OCI-LY3 (cell line): Measurements from ENCODE around the gene SRPX.

ENCODE experiments used
- CTCF ChIP-seq: fragments of 200-600, 300-600 bp; sonication (generic); IDR thresholded peaks from 2 replicates; pipeline ENCODE4 v1.5.1; 2014; ENCODE audit warnings: antibody characterized with exemption, low read length, low read depth
- EZH2phosphoT487 ChIP-seq: fragments of 200-600 bp; shearing (Covaris generic); IDR thresholded peaks from 2 replicates; pipeline ENCODE4 v1.6.1; 2018; ENCODE audit warnings: antibody characterized with exemption, mixed run types, low read depth

GRCh38 chrX:38156838-38157237 is 63.8 kb downstream of the SRPX start:
- TF ChIP-seq CTCF = no peak
- no peak for TF ChIP-seq EZH2phosphoT487
